Mesenchymal stem cell (in vitro differentiated cells and primary cell): Measurements from ENCODE around the gene PHACTR2.

ENCODE experiments used
- DNase-seq: peaks from one replicate; pipeline ENCODE4 v3.0.0-alpha.2; 2013
- H2AFZ ChIP-seq: one replicate; pipeline ENCODE4 v1.6.1; 2013; ENCODE audit warnings: low read depth, mild to moderate bottlenecking, control low read depth, inconsistent platforms, low read length, moderate library complexity
- H2AK5ac ChIP-seq: 2 replicates; pipeline ENCODE4 v1.6.1; 2013; ENCODE audit warnings: low read length, moderate library complexity, mild to moderate bottlenecking, inconsistent platforms; ENCODE audit not compliant: severe bottlenecking
- H2BK120ac ChIP-seq: one replicate; pipeline ENCODE4 v1.6.1; 2013; ENCODE audit warnings: low read depth, mild to moderate bottlenecking, inconsistent platforms, low read length, moderate library complexity
- H2BK12ac ChIP-seq, 2 experiments: one replicate each; pipeline ENCODE4 v1.6.1; 2013; ENCODE audit warnings: inconsistent platforms in 2 of 2, low read length in 2 of 2, mild to moderate bottlenecking in 2 of 2, moderate library complexity in 2 of 2, control low read depth in 1 of 2
- H2BK15ac ChIP-seq: one replicate; pipeline ENCODE4 v1.6.1; 2013; ENCODE audit warnings: mild to moderate bottlenecking, low read depth, inconsistent platforms; ENCODE audit not compliant: poor library complexity, severe bottlenecking
- H2BK5ac ChIP-seq: 2 replicates; pipeline ENCODE4 v1.6.1; 2013; ENCODE audit warnings: low read depth, mild to moderate bottlenecking, low read length, control low read depth, inconsistent platforms; ENCODE audit not compliant: poor library complexity, severe bottlenecking
- H3K14ac ChIP-seq, 2 experiments: one replicate each; pipeline ENCODE4 v1.6.1; 2013; ENCODE audit warnings: inconsistent platforms in 2 of 2, low read length in 2 of 2, control low read depth in 1 of 2, mild to moderate bottlenecking in 1 of 2, moderate library complexity in 1 of 2
- H3K18ac ChIP-seq, 2 experiments: one replicate each; pipeline ENCODE4 v1.6.1; 2013; ENCODE audit warnings: inconsistent platforms in 2 of 2, low read length in 2 of 2, control low read depth in 1 of 2, low read depth in 1 of 2, mild to moderate bottlenecking in 1 of 2
- H3K23ac ChIP-seq, 2 experiments: one replicate each; pipeline ENCODE4 v1.6.1; 2013; ENCODE audit warnings: inconsistent platforms in 2 of 2, low read length in 2 of 2, mild to moderate bottlenecking in 2 of 2, moderate library complexity in 2 of 2, control low read depth in 1 of 2
- H3K27ac ChIP-seq: 2 replicates; pipeline ENCODE4 v1.5.1; 2013; ENCODE audit warnings: mild to moderate bottlenecking, moderate library complexity, low read length, control low read depth, inconsistent platforms; ENCODE audit not compliant: poor library complexity, severe bottlenecking
- H3K27me3 ChIP-seq, 2 experiments: 2 replicates each; pipeline versions ENCODE4 v1.6.1 to v1.7.0; 2013; ENCODE audit warnings: low read length in 2 of 2, mild to moderate bottlenecking in 2 of 2, moderate library complexity in 2 of 2, control low read depth in 1 of 2, inconsistent platforms in 1 of 2; ENCODE audit not compliant: control insufficient read depth in 1 of 2, insufficient read depth in 1 of 2
- H3K36me3 ChIP-seq, 2 experiments: 2 replicates each; pipeline versions ENCODE4 v1.6.1 to v1.7.0; 2013; ENCODE audit warnings: low read length in 2 of 2, control low read depth in 1 of 2, inconsistent platforms in 1 of 2, low read depth in 1 of 2, mild to moderate bottlenecking in 1 of 2; ENCODE audit not compliant: insufficient read depth in 2 of 2, control insufficient read depth in 1 of 2
- H3K4ac ChIP-seq, 2 experiments: one replicate each; pipeline ENCODE4 v1.6.1; 2013; ENCODE audit warnings: inconsistent platforms in 2 of 2, low read length in 2 of 2, mild to moderate bottlenecking in 2 of 2, moderate library complexity in 2 of 2, control low read depth in 1 of 2, low read depth in 1 of 2
- H3K4me1 ChIP-seq: 2 replicates; pipeline ENCODE4 v1.6.1; 2013; ENCODE audit warnings: low read depth, low read length, control low read depth; ENCODE audit not compliant: control insufficient read depth, insufficient read depth
- H3K4me2 ChIP-seq: 2 replicates; pipeline ENCODE4 v1.6.1; 2013; ENCODE audit warnings: low read length, mild to moderate bottlenecking, inconsistent platforms; ENCODE audit not compliant: poor library complexity, severe bottlenecking
- H3K4me3 ChIP-seq, 2 experiments: 2 replicates each; pipeline versions ENCODE4 v1.5.1 to v1.7.0; 2013; ENCODE audit warnings: low read length in 2 of 2, mild to moderate bottlenecking in 2 of 2, control low read depth in 1 of 2, low read depth in 1 of 2; ENCODE audit not compliant: insufficient read depth in 1 of 2
- H3K79me1 ChIP-seq: replicated peaks from 2 replicates; pipeline ENCODE4 v1.6.1; 2013; ENCODE audit warnings: mild to moderate bottlenecking, control low read depth, low read length, inconsistent platforms; ENCODE audit not compliant: poor library complexity, severe bottlenecking
- H3K9ac ChIP-seq: 2 replicates; pipeline ENCODE4 v1.7.0; 2013; ENCODE audit warnings: mild to moderate bottlenecking, low read length, moderate library complexity
- H3K9me3 ChIP-seq: 2 replicates; pipeline ENCODE4 v1.7.0; 2013; ENCODE audit warnings: mild to moderate bottlenecking, low read length; ENCODE audit not compliant: control insufficient read depth
- H4K8ac ChIP-seq: one replicate; pipeline ENCODE4 v1.6.1; 2013; ENCODE audit warnings: inconsistent platforms, mild to moderate bottlenecking, low read length, moderate library complexity
- H4K91ac ChIP-seq: one replicate; pipeline ENCODE4 v1.6.1; 2013; ENCODE audit warnings: mild to moderate bottlenecking, low read length, inconsistent platforms
- WGBS: methylation state at CpG from one replicate; pipeline ENCODE4 v1.1.7; 2013; ENCODE audit warnings: mixed read lengths; 5-methylcytosine and 5-hydroxymethylcytosine counted together

PHACTR2 gene

DNA sequence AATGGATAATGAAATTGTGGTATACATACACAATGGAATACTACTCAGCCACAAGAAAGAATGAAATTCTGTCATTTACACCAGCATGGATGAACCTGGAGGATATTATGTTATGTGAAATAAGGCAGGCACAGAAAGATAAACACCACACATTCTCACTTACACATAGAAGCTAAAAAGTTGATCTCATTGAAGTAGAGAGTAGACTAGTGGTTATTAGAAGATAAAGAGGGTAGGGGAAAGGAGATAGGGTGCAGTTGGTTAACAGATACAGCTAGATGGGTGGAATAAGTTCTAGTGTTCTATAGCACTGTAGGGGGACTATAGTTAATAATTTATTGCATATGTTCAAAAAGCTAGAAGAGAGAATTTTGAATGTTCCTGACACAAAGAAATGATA, 139.9 kb downstream of the PHACTR2 start:
- no peak overlapping the region for H2BK120ac ChIP-seq
- no peaks in the 10 kb centered on the region for H3K4me1 ChIP-seq

DNA sequence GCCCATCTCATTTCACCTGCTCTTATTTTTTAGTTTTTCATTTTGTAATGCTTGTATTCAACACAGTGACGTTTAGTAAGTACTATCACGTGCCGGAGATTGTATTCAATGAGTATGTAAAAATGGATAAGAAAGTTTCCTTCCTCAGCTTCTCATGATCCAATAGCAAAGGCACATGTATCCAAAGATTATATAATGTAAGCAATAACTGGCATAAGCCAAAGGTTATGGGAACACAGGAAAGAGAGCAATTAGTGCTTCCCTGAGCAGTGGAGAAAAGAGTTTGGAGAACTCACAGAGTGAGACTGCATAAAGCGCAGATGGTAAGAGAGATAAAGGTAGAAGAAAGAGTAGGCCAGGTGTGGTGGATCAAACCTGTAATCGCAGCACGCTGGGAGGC, 143.6 kb downstream of the PHACTR2 start:
- no peaks in the 10 kb centered on the region for H3K9me3 ChIP-seq
- peaks cover 11 to 31% of the 10 kb centered on the region in 2 experiments for H3K36me3 ChIP-seq
- DNase-seq: no peak
- no peak overlapping the region for H3K27ac ChIP-seq
- no peak overlapping the region for H3K23ac ChIP-seq
- no peak overlapping the region for H2AK5ac ChIP-seq
- H2AFZ ChIP-seq: no peak overlapping the region
- WGBS: 81% methylated on average over 4 of the region's 6 CpGs
- H4K8ac ChIP-seq: no peak overlapping the region
- H2BK12ac ChIP-seq: no peak overlapping the region
- H3K4me1 ChIP-seq: peaks cover 3% of the 10 kb centered on the region
- no peak overlapping the region for H3K4me2 ChIP-seq
- H3K4me3 ChIP-seq: no peak overlapping the region
- no peak overlapping the region for H2BK120ac ChIP-seq
- H2BK15ac ChIP-seq: no peak overlapping the region
- no peak overlapping the region for H3K14ac ChIP-seq
- no peak overlapping the region for H2BK5ac ChIP-seq
- peaks cover 3% of the 10 kb centered on the region for H3K79me1 ChIP-seq
- no peak overlapping the region for H3K4ac ChIP-seq
- H3K18ac ChIP-seq: no peak overlapping the region
- no peaks in the 10 kb centered on the region for H3K27me3 ChIP-seq
- no peak overlapping the region for H4K91ac ChIP-seq
- no peak overlapping the region for H3K9ac ChIP-seq

More for the DNA sequence above, 139.9 kb downstream of the PHACTR2 start:
- H4K91ac ChIP-seq: no peak overlapping the region
- no peak overlapping the region for H2BK12ac ChIP-seq
- DNase-seq: no peak
- no peak overlapping the region for H3K18ac ChIP-seq
- H3K23ac ChIP-seq: no peak overlapping the region
- no peak overlapping the region for H2BK5ac ChIP-seq
- no peak overlapping the region for H3K4ac ChIP-seq
- no peak overlapping the region for H3K9ac ChIP-seq
- H3K4me2 ChIP-seq: no peak overlapping the region
- H2AK5ac ChIP-seq: no peak overlapping the region
- H3K4me3 ChIP-seq: no peak overlapping the region
- H3K27me3 ChIP-seq: no peaks in the 10 kb centered on the region
- peaks cover 11 to 16% of the 10 kb centered on the region in 2 experiments for H3K36me3 ChIP-seq
- H2AFZ ChIP-seq: no peak overlapping the region
- no peak overlapping the region for H2BK15ac ChIP-seq
- H3K9me3 ChIP-seq: no peaks in the 10 kb centered on the region
- no peak overlapping the region for H4K8ac ChIP-seq
- H3K79me1 ChIP-seq: peaks cover 3% of the 10 kb centered on the region
- H3K14ac ChIP-seq: no peak overlapping the region
- H3K27ac ChIP-seq: no peak overlapping the region

DNA sequence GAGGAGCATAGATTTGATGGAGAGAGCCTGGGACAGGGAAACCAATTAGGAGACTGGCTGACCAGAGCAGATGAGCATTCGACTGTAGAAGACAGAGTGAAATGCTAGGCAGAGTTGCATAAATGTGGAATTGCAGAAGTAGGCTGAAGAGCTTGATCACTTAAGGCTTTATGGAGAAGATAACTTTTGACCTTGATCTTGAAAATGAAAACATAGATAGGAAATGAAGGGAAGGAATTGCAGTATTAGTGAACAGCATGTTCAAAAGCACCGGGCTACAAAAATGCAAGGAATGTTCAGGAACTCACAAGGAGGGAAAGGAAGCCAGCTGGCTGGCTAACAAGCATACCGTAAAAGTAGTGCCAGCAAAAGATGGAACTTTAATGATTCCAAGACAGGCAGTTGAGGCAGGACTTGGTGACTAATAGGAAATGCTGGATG, 144.8 kb downstream of the PHACTR2 start:
- 35% methylated on average over 3 of the region's 3 CpGs for WGBS
- no peak overlapping the region for H2AFZ ChIP-seq
- H3K4me1 ChIP-seq: peaks cover 3% of the 10 kb centered on the region
- no peak overlapping the region for H2BK15ac ChIP-seq
- H4K91ac ChIP-seq: no peak overlapping the region
- peaks cover 9 to 38% of the 10 kb centered on the region in 2 experiments for H3K36me3 ChIP-seq
- no peak overlapping the region for H2BK120ac ChIP-seq
- H3K79me1 ChIP-seq: no peaks in the 10 kb centered on the region
- no peak overlapping the region for H2AK5ac ChIP-seq
- H3K27ac ChIP-seq: peak overlapping the region; percentile 44
- no peaks in the 10 kb centered on the region for H3K9me3 ChIP-seq
- no peak overlapping the region for H2BK12ac ChIP-seq
- H3K14ac ChIP-seq: no peak overlapping the region
- no peak overlapping the region for H3K4ac ChIP-seq
- H3K4me3 ChIP-seq: no peak overlapping the region
- H2BK5ac ChIP-seq: no peak overlapping the region
- no peak overlapping the region for H3K23ac ChIP-seq
- DNase-seq: peak; percentile 13
- no peak overlapping the region for H3K9ac ChIP-seq
- H3K4me2 ChIP-seq: no peak overlapping the region
- H4K8ac ChIP-seq: no peak overlapping the region
- no peaks in the 10 kb centered on the region for H3K27me3 ChIP-seq
- H3K18ac ChIP-seq: no peak overlapping the region

DNA sequence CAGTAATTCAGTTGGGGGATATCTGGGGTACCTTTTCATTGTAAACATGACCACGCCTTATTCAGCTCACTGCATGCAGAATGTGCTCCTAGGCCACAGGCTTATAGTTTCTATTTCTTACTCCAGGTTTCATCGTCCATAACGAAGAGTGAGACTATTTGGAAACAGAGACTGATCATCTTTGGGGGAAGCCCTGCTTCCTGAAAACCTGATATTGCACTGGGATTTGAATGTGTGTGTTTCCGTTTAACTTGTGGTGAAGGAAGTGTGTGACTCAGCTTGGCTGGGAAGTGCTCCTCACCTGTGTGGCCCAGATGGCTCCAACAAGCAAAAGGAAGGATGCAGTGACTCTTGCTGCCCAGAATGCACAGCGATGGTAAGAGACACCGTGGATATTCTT, 145.8 kb downstream of the PHACTR2 start:
- Histone ChIP-seq H4K8ac (no peak overlapping the region), H3K4me1 (peaks cover 3% of the 10 kb centered on the region), H2AFZ (no peak overlapping the region), H3K27me3 (no peaks in the 10 kb centered on the region), H3K4me2 (no peak overlapping the region), H3K9me3 (no peaks in the 10 kb centered on the region), H3K23ac (no peak overlapping the region), H2AK5ac (no peak overlapping the region), H3K27ac (no peak overlapping the region), H3K18ac (peak overlapping the region in 1 of 2 experiments; percentile 59), H3K9ac (no peak overlapping the region), H4K91ac (no peak overlapping the region), H3K36me3 (peaks cover 7 to 40% of the 10 kb centered on the region in 2 experiments), H2BK5ac (no peak overlapping the region), H3K4ac (no peak overlapping the region), H3K14ac (peak overlapping the region in 1 of 2 experiments; percentile 6), H2BK12ac (no peak overlapping the region), H3K4me3 (no peak overlapping the region), H2BK15ac (no peak overlapping the region), H3K79me1 (no peaks in the 10 kb centered on the region), H2BK120ac (no peak overlapping the region)
- no peak for DNase-seq
- 90% methylated on average over 6 of the region's 6 CpGs for WGBS
